HFFc6 (cell line): ENCODE results near the gene IGFBP6. TPM values are rescaled to one million over a fixed set of nuclear protein-coding genes. Genes with fewer than 3 reads are reported as not detected.
"Not testable (repeated sequence)": the region's sequence is repeated elsewhere in the genome, so short reads cannot be mapped to it uniquely, and the experiment has no call there.

ENCODE experiments used
- DNase-seq: peaks from one replicate; pipeline ENCODE4 v3.0.0-alpha.2; 2018
- H3K27ac Mint-ChIP-seq: 2 replicates; pipeline ENCODE4 v1.8.0; 2020; ENCODE audit warnings: mild to moderate bottlenecking, mixed read lengths
- H3K27me3 Mint-ChIP-seq: 2 replicates; pipeline ENCODE4 v1.8.0; 2021; ENCODE audit warnings: mild to moderate bottlenecking, moderate library complexity, mixed read lengths; ENCODE audit not compliant: insufficient read depth
- H3K36me3 Mint-ChIP-seq: 2 replicates; pipeline ENCODE4 v1.8.0; 2021; ENCODE audit warnings: low read depth, mixed read lengths
- H3K4me1 Mint-ChIP-seq: 2 replicates; pipeline ENCODE4 v1.8.0; 2020; ENCODE audit warnings: low read depth, mixed read lengths
- H3K4me3 Mint-ChIP-seq: 2 replicates; pipeline ENCODE4 v1.8.0; 2020; ENCODE audit warnings: mild to moderate bottlenecking, moderate library complexity, mixed read lengths
- H3K9me3 Mint-ChIP-seq: 2 replicates; pipeline ENCODE4 v1.8.0; 2020; ENCODE audit warnings: mild to moderate bottlenecking, mixed read lengths
- total RNA-seq, 6 experiments: library from RNA; stranded (reverse); fragmentation: NEBNext Ultra II Directional; extraction: Animal tissue kit (Norgen Biotek cat#: 25700); gene quantifications; 2 replicates in 1 of 6; 3 replicates in 5 of 6; pipeline ENCODE4 v1.2.3, GENCODE V29; 2021
- TF ChIP-seq, protein P1 (sequence below): fragments of 200-600 bp; sonication (generic); IDR thresholded peaks from 2 replicates; pipeline ENCODE4 v1.5.0; 2021; ENCODE audit warnings: antibody characterized with exemption, mild to moderate bottlenecking

Gene IGFBP6
- total RNA-seq, 6 experiments from 2014 or later, result 317 to 444 (median 430) TPM

DNA sequence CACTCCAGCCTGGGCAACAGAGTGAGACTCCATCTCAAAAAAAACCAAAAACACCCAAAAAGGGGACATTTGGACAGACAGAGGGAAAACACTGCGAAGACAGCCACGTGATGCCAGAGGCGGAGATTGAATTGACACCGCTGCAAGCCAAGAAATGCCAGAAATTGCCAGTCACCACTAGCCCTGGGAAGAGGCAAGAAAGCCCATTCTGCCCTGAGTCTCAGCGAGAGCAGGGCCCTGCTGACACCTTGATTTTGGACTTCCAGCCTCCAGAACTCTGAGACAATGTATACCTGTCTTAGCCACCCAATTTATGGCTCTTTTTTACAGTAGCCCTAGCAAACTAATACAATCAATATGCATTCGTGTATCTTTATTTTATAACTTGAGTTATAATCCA lies 7.4 kb upstream of the IGFBP6 start:
- peaks cover 34% of the 10 kb centered on the region for H3K4me1 Mint-ChIP-seq
- no peak overlapping the region for H3K27ac Mint-ChIP-seq
- TF ChIP-seq, protein P1, sequence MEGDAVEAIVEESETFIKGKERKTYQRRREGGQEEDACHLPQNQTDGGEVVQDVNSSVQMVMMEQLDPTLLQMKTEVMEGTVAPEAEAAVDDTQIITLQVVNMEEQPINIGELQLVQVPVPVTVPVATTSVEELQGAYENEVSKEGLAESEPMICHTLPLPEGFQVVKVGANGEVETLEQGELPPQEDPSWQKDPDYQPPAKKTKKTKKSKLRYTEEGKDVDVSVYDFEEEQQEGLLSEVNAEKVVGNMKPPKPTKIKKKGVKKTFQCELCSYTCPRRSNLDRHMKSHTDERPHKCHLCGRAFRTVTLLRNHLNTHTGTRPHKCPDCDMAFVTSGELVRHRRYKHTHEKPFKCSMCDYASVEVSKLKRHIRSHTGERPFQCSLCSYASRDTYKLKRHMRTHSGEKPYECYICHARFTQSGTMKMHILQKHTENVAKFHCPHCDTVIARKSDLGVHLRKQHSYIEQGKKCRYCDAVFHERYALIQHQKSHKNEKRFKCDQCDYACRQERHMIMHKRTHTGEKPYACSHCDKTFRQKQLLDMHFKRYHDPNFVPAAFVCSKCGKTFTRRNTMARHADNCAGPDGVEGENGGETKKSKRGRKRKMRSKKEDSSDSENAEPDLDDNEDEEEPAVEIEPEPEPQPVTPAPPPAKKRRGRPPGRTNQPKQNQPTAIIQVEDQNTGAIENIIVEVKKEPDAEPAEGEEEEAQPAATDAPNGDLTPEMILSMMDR, result no peak
- H3K36me3 Mint-ChIP-seq, result 0 out of 2 replicates have a peak, but pooled peaks cover 6% of the 10 kb centered on the region
- H3K9me3 Mint-ChIP-seq, result no peaks in the 10 kb centered on the region
- DNase-seq, result no peak
- no peak overlapping the region for H3K4me3 Mint-ChIP-seq
- H3K27me3 Mint-ChIP-seq, result peaks cover 2% of the 10 kb centered on the region; the same call in 1 of the 2 replicates

DNA sequence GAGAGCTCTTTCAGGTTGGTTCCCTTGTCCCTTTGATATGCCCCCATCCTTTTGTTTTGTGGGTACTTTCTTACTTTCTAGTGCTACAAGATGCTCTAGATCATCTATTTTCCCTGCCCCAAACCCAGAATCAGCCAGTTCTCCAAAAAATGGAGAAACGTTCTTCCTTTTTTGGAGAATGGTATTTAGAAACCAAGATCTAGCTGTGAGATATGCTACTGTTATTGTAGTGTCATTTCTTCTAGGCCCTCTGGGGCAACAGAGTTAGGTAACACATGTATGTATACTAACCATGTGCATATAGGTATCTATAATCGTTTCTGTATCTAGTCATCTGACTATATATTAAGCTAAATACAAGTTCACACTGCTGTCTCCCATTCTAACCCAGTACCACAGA lies 6.9 kb upstream of the IGFBP6 start:
- Mint-ChIP-seq H3K27ac (no peak overlapping the region), H3K4me1 (peaks cover 39% of the 10 kb centered on the region), H3K9me3 (no peaks in the 10 kb centered on the region), H3K36me3 (0 out of 2 replicates have a peak, but pooled peaks cover 6% of the 10 kb centered on the region), H3K4me3 (peak overlapping the region; percentile 5; the same call in 1 of the 2 replicates), H3K27me3 (peaks cover 2% of the 10 kb centered on the region; the same call in 1 of the 2 replicates)
- no peak for DNase-seq
- TF ChIP-seq, protein P1, result no peak

DNA sequence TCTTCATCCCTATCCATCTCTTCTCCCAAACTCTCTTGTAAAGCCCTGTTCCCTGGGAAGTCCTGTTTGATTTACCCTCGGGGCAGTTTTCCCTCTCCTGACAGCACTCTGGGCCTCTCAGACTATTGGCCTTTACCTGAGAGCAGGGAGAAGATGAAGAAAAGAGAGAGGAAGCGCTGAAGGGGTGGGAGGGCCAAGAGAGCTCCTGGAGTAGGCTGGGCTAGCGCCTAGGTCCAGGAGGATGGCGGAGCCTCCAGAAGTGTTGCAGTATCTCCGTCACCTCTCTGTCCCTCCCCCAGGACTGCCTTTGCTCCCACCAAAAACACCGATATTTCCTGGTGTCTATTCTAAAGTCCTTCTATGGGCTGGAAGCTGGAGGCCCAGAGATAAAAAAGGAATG lies 5.7 kb upstream of the IGFBP6 start:
- DNase-seq, result no peak
- Mint-ChIP-seq H3K27me3 (peaks cover 2% of the 10 kb centered on the region; the same call in 1 of the 2 replicates), H3K4me1 (peaks cover 50% of the 10 kb centered on the region), H3K36me3 (0 out of 2 replicates have a peak, but pooled peaks cover 6% of the 10 kb centered on the region), H3K9me3 (no peaks in the 10 kb centered on the region), H3K27ac (peak overlapping the region; percentile 29; the same call in 1 of the 2 replicates), H3K4me3 (no peak overlapping the region)
- TF ChIP-seq, protein P1, result no peak

DNA sequence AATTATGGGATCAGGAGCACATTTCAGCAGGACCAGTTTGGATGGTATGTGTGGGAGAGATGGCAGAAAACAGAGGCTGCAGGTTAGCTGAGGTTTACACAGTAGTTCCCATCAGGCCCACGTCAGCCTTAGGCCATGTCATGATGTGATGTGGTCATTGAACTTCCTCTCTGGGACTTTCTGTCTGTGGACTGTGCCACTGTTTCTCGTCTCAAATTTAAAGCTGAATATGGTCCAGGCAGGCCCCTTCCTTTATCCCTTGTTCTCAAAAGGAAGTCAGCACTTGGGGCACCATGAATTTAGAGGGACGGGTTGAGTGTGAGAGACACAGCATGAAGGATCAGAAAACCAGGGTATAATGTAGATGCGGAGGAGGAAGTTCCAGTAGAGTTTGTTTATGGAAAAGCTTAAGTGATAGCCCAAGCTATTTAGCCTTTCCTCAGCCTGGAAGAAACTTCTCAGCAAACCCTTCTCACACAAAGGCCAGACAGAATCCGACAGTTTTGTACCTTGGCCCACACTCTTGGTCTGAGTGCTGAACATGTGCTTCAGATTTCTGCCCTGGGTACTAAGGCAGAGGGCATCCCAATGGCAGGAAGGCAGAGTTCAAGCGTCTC lies 3.6 kb upstream of the IGFBP6 start:
- peak overlapping the region; percentile 5; the same call in 1 of the 2 replicates for H3K4me3 Mint-ChIP-seq
- no peaks in the 10 kb centered on the region for H3K9me3 Mint-ChIP-seq
- 0 out of 2 replicates have a peak, but pooled peaks cover 6% of the 10 kb centered on the region for H3K36me3 Mint-ChIP-seq
- no peak for DNase-seq
- peaks cover 66% of the 10 kb centered on the region for H3K4me1 Mint-ChIP-seq
- H3K27ac Mint-ChIP-seq, result peak overlapping the region; percentile 58
- H3K27me3 Mint-ChIP-seq, result peaks cover 5% of the 10 kb centered on the region; the same call in 1 of the 2 replicates
- TF ChIP-seq, protein P1, result no peak

DNA sequence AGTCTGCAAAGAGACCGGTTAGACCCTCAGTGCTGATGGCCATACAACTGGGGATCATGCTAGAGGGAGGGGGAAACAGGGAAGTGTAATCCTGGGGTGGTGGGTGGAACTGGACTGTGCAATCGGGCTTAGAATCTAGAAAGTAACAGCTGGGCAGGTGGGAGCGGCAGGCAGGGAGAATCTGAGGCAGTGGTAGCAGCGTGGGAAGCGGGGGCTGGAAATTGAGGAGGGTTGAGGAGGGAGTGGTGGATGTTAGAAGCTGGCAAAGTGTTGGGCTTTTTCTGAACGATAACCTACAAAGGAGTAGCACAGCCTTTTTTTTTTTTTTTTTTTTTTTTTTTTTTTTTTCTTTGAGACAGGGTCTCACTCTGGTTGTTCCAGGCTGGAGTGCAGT lies 3.1 kb upstream of the IGFBP6 start:
- peak overlapping the region; percentile 5; the same call in 1 of the 2 replicates for H3K4me3 Mint-ChIP-seq
- H3K9me3 Mint-ChIP-seq, result no peaks in the 10 kb centered on the region
- H3K36me3 Mint-ChIP-seq, result 0 out of 2 replicates have a peak, but pooled peaks cover 6% of the 10 kb centered on the region
- peaks cover 71% of the 10 kb centered on the region for H3K4me1 Mint-ChIP-seq
- TF ChIP-seq, protein P1, result no peak
- DNase-seq, result no peak
- peak overlapping the region; percentile 58 for H3K27ac Mint-ChIP-seq
- H3K27me3 Mint-ChIP-seq, result peaks cover 5% of the 10 kb centered on the region; the same call in 1 of the 2 replicates

DNA sequence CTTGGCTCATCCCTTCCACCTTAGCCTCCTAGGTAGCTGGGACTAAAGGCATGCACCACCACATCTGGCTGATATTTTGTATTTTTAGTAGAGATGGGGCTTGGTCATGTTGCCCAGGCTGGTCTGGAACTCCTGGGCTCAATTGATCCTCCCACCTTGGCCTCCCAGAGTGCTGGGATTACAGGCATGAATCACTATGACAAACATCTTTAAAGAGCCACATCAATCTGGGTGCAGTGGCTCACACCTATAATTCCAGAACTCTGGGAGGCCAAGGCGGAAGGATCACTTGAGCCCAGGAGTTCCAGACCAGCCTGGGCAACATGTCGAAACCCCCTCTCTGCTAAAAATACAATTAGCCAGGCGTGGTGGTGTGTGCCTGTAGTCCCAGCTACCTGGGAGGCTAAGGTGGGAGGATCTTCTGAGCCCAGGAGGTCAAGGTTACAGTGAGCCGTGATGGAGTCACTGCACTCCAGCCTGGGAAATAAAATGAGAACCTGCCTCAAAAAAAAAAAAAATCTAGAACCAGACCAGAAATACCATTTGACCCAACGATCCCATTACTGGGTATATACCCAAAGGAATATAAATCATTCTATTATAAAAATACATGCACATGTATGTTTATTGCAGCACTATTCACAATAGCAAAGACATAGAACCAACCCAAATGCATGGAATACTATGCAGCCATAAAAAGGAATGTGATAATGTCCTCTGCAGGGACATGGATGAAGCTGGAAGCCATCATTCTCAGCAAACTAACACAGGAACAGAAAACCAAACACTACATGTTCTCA lies 2.5 kb upstream of the IGFBP6 start:
- H3K4me1 Mint-ChIP-seq, result peaks cover 72% of the 10 kb centered on the region
- not testable (repeated sequence) for H3K27me3 Mint-ChIP-seq, H3K9me3 Mint-ChIP-seq, H3K36me3 Mint-ChIP-seq
- DNase-seq, result peak; percentile 28
- peak overlapping the region; percentile 58 for H3K27ac Mint-ChIP-seq
- H3K4me3 Mint-ChIP-seq, result peak overlapping the region; percentile 95; the same call in 1 of the 2 replicates

DNA sequence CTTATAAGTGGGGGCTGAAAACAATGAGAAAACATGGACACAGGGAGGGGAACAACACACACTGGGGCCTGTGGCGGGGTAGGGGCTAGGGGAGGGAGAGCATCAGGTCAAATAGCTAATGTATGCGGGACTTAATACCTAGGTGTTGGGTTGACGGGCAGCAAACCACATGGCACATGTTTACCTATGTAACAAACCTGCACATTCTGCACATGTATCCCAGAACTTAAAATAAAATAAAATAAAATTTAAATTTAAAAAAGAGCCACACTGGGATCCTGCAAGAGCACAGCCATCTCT lies 1.9 kb upstream of the IGFBP6 start:
- Mint-ChIP-seq H3K4me1 (peaks cover 70% of the 10 kb centered on the region), H3K4me3 (peak overlapping the region; percentile 95; the same call in 1 of the 2 replicates), H3K27ac (peak overlapping the region; percentile 95)
- not testable (repeated sequence) for H3K36me3 Mint-ChIP-seq, DNase-seq, H3K9me3 Mint-ChIP-seq, H3K27me3 Mint-ChIP-seq
